DMS114 treated with DMSO at 0.1 percent for 48 hours (cell line): ENCODE measurements around the gene SH3BP1.

ENCODE experiments used
- DNase-seq: peaks from one replicate; lab custom pipeline; 2025; ENCODE audit not compliant: unreplicated experiment; lab: John Stamatoyannopoulos, UW

The SH3BP1 gene

GRCh38 chr22:37658133-37659065, 18.9 kb downstream of the SH3BP1 start, which contains the start of gene PDXP:
PDXP (plus strand) TSS chr22:37658723; CDS start chr22:37658783, 60 bp downstream.
- DNase-seq, result peak; percentile 99

- DNase-seq, result no peak
These were observed 19.8 kb downstream of the SH3BP1 start for GRCh38 chr22:37659066-37659896.

GRCh38 chr22:37659897-37660708, 20.6 kb downstream of the SH3BP1 start:
- no peak for DNase-seq

- no peak for DNase-seq
These were observed 21.2 kb downstream of the SH3BP1 start for GRCh38 chr22:37660709-37661045.

- DNase-seq, result no peak
These were observed 21.9 kb downstream of the SH3BP1 start for GRCh38 chr22:37661160-37661924.

- DNase-seq, result no peak
These were observed 22.6 kb downstream of the SH3BP1 start for GRCh38 chr22:37662039-37662438.

- DNase-seq, result no peak
These were observed 24.2 kb downstream of the SH3BP1 start for GRCh38 chr22:37663521-37664140.

- DNase-seq, result no peak
These were observed 25.0 kb downstream of the SH3BP1 start for GRCh38 chr22:37664249-37665101.

GRCh38 chr22:37665487-37665886, 26.0 kb downstream of the SH3BP1 start:
- no peak for DNase-seq

- no peak for DNase-seq
These were observed 30.1 kb downstream of the SH3BP1 start for GRCh38 chr22:37669586-37669985.

GRCh38 chr22:37672206-37672919, 32.9 kb downstream of the SH3BP1 start:
- no peak for DNase-seq

GRCh38 chr22:37672920-37673455, 33.5 kb downstream of the SH3BP1 start:
- DNase-seq, result no peak

- DNase-seq, result no peak
These were observed 34.8 kb downstream of the SH3BP1 start for GRCh38 chr22:37674248-37674647.

GRCh38 chr22:37674951-37675929, 35.8 kb downstream of the SH3BP1 start, which contains the start of gene LGALS1:
LGALS1 (plus strand) TSS chr22:37675636; CDS start chr22:37675703, 67 bp downstream.
- peak; percentile 79 for DNase-seq

- no peak for DNase-seq
These were observed 36.7 kb downstream of the SH3BP1 start for GRCh38 chr22:37675930-37676735.
